A549 (cell line): ENCODE results near the gene MAP1LC3B2. TPM values are rescaled to one million over a fixed set of nuclear protein-coding genes. Genes with fewer than 3 reads are reported as not detected.

Experiments used
- ATAC-seq, 2 experiments: fragments of 200-7000 bp in 1 of 2; fragments of >200 bp in 1 of 2; cut with Nextera tagmentation in 1 of 2; cut with Tn5 transposase in 1 of 2; 3 replicates each; pipeline versions ENCODE4 v1.8.0 to v1.9.1; 2018 to 2020; ENCODE audit warnings: mild to moderate bottlenecking in 1 of 2, moderate library complexity in 1 of 2
- CTCF ChIA-PET: fragments of 300-600 bp; sonication (Branson Sonifier 250); formaldehyde crosslinking; extraction: SDS; loops from one replicate; lab custom pipeline; 2021; ENCODE audit warnings: antibody characterized with exemption, inconsistent platforms; lab: Yijun Ruan, JAX
- POLR2A ChIA-PET: fragments of 350-600 bp; formaldehyde crosslinking; extraction: SDS; loops from one replicate; lab custom pipeline; 2021; ENCODE audit warnings: antibody characterized with exemption, inconsistent platforms; lab: Yijun Ruan, JAX
- DNase-seq, 2 experiments: peaks; one replicate each; pipeline versions ENCODE4 v3.0.0 to v3.0.0-alpha.2; 2011 to 2016; ENCODE audit warnings: low read depth in 1 of 2, low spot score in 1 of 2
- FAIRE-seq: peaks from 2 replicates; lab custom pipeline; 2011; peaks lifted over from hg19 to GRCh38; lab: Jason Lieb, UNC
- H3K27ac ChIP-seq, 2 experiments: fragments of >200 bp; sonication (Bioruptor Twin); formaldehyde crosslinking; 3 replicates each; pipeline ENCODE4 v1.5.1; 2016 to 2017
- H3K4me1 ChIP-seq: fragments of >200 bp; sonication (Bioruptor Twin); formaldehyde crosslinking; 3 replicates; pipeline ENCODE4 v1.6.1; 2016
- H3K4me2 ChIP-seq: fragments of >200 bp; sonication (Bioruptor Twin); formaldehyde crosslinking; 3 replicates; pipeline ENCODE4 v1.6.1; 2016
- H3K4me3 ChIP-seq: fragments of >200 bp; sonication (Bioruptor Twin); formaldehyde crosslinking; 3 replicates; pipeline ENCODE4 v1.5.1; 2016
- H3K9me3 ChIP-seq: fragments of >200 bp; sonication (Bioruptor Twin); formaldehyde crosslinking; 3 replicates; pipeline ENCODE4 v1.6.1; 2016
- CBX2 ChIP-seq: fragments of 200-600 bp; sonication (generic); IDR thresholded peaks from 2 replicates; pipeline ENCODE4 v1.6.1; 2016; ENCODE audit warnings: low read depth, mild to moderate bottlenecking, borderline replicate concordance
- CBX8 ChIP-seq: fragments of 200-600 bp; sonication (generic); IDR thresholded peaks from 2 replicates; pipeline ENCODE4 v1.6.1; 2016
- CHD4 ChIP-seq: fragments of 200-600 bp; sonication (generic); IDR thresholded peaks from 2 replicates; pipeline ENCODE4 v1.6.1; 2016; ENCODE audit warnings: antibody characterized with exemption, mild to moderate bottlenecking, borderline replicate concordance
- EHF ChIP-seq: fragments of 250-450 bp; sonication (Bioruptor Pico); IDR thresholded peaks from 2 replicates; pipeline ENCODE4 v1.5.0; 2020; ENCODE audit warnings: mild to moderate bottlenecking
- EHMT2 ChIP-seq: fragments of 200-600 bp; sonication (generic); IDR thresholded peaks from 2 replicates; pipeline ENCODE4 v1.6.1; 2016; ENCODE audit warnings: antibody characterized with exemption, low read depth, mild to moderate bottlenecking, moderate library complexity
- ESRRA ChIP-seq: fragments of 150-350 bp; IDR thresholded peaks from 2 replicates; pipeline ENCODE4 v1.6.1; 2014; ENCODE audit warnings: mild to moderate bottlenecking, low read length, borderline replicate concordance
- FOSL2 ChIP-seq, 2 experiments: fragments of 450-650 bp in 1 of 2; fragments of >200 bp in 1 of 2; sonication (Bioruptor Twin) in 1 of 2; formaldehyde crosslinking; IDR thresholded peaks; 2 replicates each; pipeline versions ENCODE4 v1.5.0 to v1.6.1; 2016 to 2020; ENCODE audit warnings: mild to moderate bottlenecking in 1 of 2, moderate library complexity in 1 of 2
- FOXS1 ChIP-seq: fragments of 250-450 bp; sonication (Bioruptor Pico); IDR thresholded peaks from 2 replicates; pipeline ENCODE4 v1.5.0; 2020; ENCODE audit warnings: mild to moderate bottlenecking, moderate library complexity
- GATA3 ChIP-seq: IDR thresholded peaks from 2 replicates; pipeline ENCODE4 v1.6.1; 2012; ENCODE audit warnings: borderline replicate concordance
- HOXA7 ChIP-seq: fragments of 250-450 bp; sonication (Bioruptor Pico); IDR thresholded peaks from 2 replicates; pipeline ENCODE4 v1.5.0; 2020; ENCODE audit warnings: mild to moderate bottlenecking, moderate library complexity
- HOXB13 ChIP-seq: fragments of 250-450 bp; sonication (Bioruptor Pico); IDR thresholded peaks from 2 replicates; pipeline ENCODE4 v1.5.0; 2020; ENCODE audit warnings: low read depth, mild to moderate bottlenecking, moderate library complexity
- HOXB5 ChIP-seq: fragments of 250-450 bp; sonication (Bioruptor Pico); IDR thresholded peaks from 2 replicates; pipeline ENCODE4 v1.5.0; 2020; ENCODE audit warnings: mild to moderate bottlenecking, moderate library complexity
- JUNB ChIP-seq: fragments of >200 bp; sonication (Bioruptor Twin); formaldehyde crosslinking; IDR thresholded peaks from 2 replicates; pipeline ENCODE4 v1.6.1; 2016
- KDM5A ChIP-seq: fragments of 200-600 bp; sonication (generic); IDR thresholded peaks from 2 replicates; pipeline ENCODE4 v1.6.1; 2016; ENCODE audit warnings: antibody characterized with exemption, mild to moderate bottlenecking
- MAZ ChIP-seq: fragments of 150-350 bp; IDR thresholded peaks from 2 replicates; pipeline ENCODE4 v1.6.1; 2014; ENCODE audit warnings: antibody characterized with exemption, low read depth, low read length, borderline replicate concordance
- MYC ChIP-seq: IDR thresholded peaks from 2 replicates; pipeline ENCODE4 v1.6.1; 2012; ENCODE audit warnings: mild to moderate bottlenecking, inconsistent platforms, low read length, improper control_type of control experiment, borderline replicate concordance
- NR3C1 ChIP-seq: fragments of >200 bp; sonication (Bioruptor Twin); formaldehyde crosslinking; IDR thresholded peaks from 3 replicates; pipeline ENCODE4 v1.6.1; 2017
- PBX3 ChIP-seq: IDR thresholded peaks from 2 replicates; pipeline ENCODE4 v1.6.1; 2012
- RARB ChIP-seq: fragments of 250-450 bp; sonication (Bioruptor Pico); IDR thresholded peaks from 2 replicates; pipeline ENCODE4 v1.8.0; 2021; ENCODE audit warnings: mild to moderate bottlenecking, moderate library complexity
- RNF2 ChIP-seq: fragments of 200-600 bp; sonication (generic); IDR thresholded peaks from 2 replicates; pipeline ENCODE4 v1.6.1; 2016; ENCODE audit warnings: low read depth, mild to moderate bottlenecking, antibody characterized with exemption, moderate library complexity, borderline replicate concordance
- SREBF2 ChIP-seq: fragments of 450-650 bp; IDR thresholded peaks from 2 replicates; pipeline ENCODE4 v1.6.1; 2014; ENCODE audit warnings: mild to moderate bottlenecking, moderate library complexity
- ZC3H11A ChIP-seq: fragments of 450-650 bp; IDR thresholded peaks from 2 replicates; pipeline ENCODE4 v1.6.1; 2014; ENCODE audit warnings: antibody characterized with exemption, mild to moderate bottlenecking
- ZFP36 ChIP-seq: fragments of 450-650 bp; IDR thresholded peaks from 2 replicates; pipeline ENCODE4 v1.6.1; 2014; ENCODE audit warnings: borderline replicate concordance; ENCODE audit not compliant: partially characterized antibody
- WGBS: methylation state at CpG from one replicate; pipeline ENCODE4 v1.1.6; 2017; ENCODE audit errors: missing lambda C conversion rate; 5-methylcytosine and 5-hydroxymethylcytosine counted together
- polyA plus RNA-seq, 4 experiments: library from polyadenylated mRNA; depleted of rRNA in 3 of 4; stranded (reverse); fragments of >200 nt; fragmentation: RNase III in 1 of 4; extraction: RNeasy Plus Mini Kit Qiagen cat#74134 plus additional on column Dnase treatment in 1 of 4; gene quantifications; 2 replicates in 3 of 4; 3 replicates in 1 of 4; pipeline ENCODE4 v1.2.3, GENCODE V29; 2011 to 2017
- TF ChIP-seq, protein P1 (sequence below): fragments of >200 bp; sonication (Bioruptor Twin); formaldehyde crosslinking; IDR thresholded peaks from 3 replicates; pipeline ENCODE4 v1.6.1; 2016

Gene MAP1LC3B2
- polyA plus RNA-seq, 2 of the 4 experiments (the other 2 are of a cell fraction), result 2.1 to 2.8 TPM

DNA sequence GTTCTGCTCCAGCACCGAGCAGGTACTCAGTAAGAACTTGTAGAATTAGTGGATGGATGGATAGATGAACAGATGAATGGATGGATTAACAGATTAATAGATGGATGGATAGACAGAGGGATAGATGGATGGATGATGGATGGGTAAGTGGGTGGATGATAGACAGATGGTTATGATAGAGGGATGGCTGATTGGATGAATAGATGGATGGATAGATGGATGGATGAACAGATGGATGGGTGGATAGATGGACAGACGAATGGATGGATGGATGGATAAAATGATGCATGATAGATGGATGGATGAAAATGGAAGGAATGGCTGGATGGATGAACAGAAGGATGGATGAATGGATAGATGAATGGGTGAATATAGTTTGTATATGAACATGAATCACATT lies 8.0 kb upstream of the MAP1LC3B2 start:
- H3K4me1 ChIP-seq, result no peaks in the 10 kb centered on the region
- ChIA-PET CTCF (no interaction called here), POLR2A (no interaction called here)
- no peak for DNase-seq
- no peak overlapping the region for H3K4me2 ChIP-seq
- H3K9me3 ChIP-seq, result no peaks in the 10 kb centered on the region
- H3K4me3 ChIP-seq, result no peak overlapping the region
- no peak for TF ChIP-seq KDM5A
- TF ChIP-seq CBX2, result no peak
- TF ChIP-seq EHMT2, result no peak
- TF ChIP-seq HOXA7 (CRISPR knock-in tag), result no peak
- TF ChIP-seq EHF (CRISPR knock-in tag), result no peak
- no peak for TF ChIP-seq MYC
- no peak for TF ChIP-seq SREBF2
- TF ChIP-seq, protein P1, sequence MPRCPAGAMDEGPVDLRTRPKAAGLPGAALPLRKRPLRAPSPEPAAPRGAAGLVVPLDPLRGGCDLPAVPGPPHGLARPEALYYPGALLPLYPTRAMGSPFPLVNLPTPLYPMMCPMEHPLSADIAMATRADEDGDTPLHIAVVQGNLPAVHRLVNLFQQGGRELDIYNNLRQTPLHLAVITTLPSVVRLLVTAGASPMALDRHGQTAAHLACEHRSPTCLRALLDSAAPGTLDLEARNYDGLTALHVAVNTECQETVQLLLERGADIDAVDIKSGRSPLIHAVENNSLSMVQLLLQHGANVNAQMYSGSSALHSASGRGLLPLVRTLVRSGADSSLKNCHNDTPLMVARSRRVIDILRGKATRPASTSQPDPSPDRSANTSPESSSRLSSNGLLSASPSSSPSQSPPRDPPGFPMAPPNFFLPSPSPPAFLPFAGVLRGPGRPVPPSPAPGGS, result no peak
- no peak for TF ChIP-seq PBX3
- TF ChIP-seq ZFP36, result no peak
- TF ChIP-seq CHD4, result no peak
- no peak for TF ChIP-seq FOXS1 (CRISPR knock-in tag)
- no peak for TF ChIP-seq RNF2
- TF ChIP-seq GATA3, result no peak
- no peak for TF ChIP-seq ZC3H11A
- no peak for TF ChIP-seq RARB
- no peak for TF ChIP-seq NR3C1
- TF ChIP-seq JUNB, result no peak
- TF ChIP-seq HOXB13 (CRISPR knock-in tag), result no peak
- TF ChIP-seq, all 56 proteins: peak for 0
- 68% methylated on average over 2 of the region's 2 CpGs for WGBS
- FAIRE-seq, result no peak
- H3K27ac ChIP-seq, result peak overlapping the region in 1 of 2 experiments; percentile 30; a peak in 1 of 6 replicates
- no peak for ATAC-seq

DNA sequence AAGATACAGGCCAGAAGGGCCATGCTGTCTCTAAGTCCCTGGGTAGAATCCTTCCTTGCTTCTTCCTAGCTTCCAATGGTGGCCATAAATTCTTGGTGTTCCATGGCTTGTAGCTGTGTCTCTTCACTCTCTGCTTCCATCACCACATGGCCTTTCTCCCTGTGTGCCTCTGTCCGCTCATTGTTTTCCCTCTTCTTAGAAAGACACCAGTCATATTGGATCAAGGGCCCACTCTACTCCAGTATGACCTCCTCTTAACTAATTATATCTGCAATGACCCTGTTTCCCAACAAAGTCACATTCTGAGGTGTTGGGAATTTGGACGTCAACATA lies 7.6 kb upstream of the MAP1LC3B2 start:
- FAIRE-seq (no peak), ATAC-seq (no peak), DNase-seq (no peak)
- Histone ChIP-seq H3K9me3 (no peaks in the 10 kb centered on the region), H3K4me3 (no peak overlapping the region), H3K4me2 (no peak overlapping the region), H3K27ac (peak overlapping the region in 1 of 2 experiments; percentile 30; a peak in 1 of 6 replicates), H3K4me1 (no peaks in the 10 kb centered on the region)
- 91% methylated on average over 2 of the region's 2 CpGs for WGBS
- ChIA-PET POLR2A (no interaction called here), CTCF (no interaction called here)
- no peak for TF ChIP-seq ESRRA
- TF ChIP-seq MAZ, result no peak
- no peak for TF ChIP-seq HOXB5

- DNase-seq (no peak), ATAC-seq (no peak), FAIRE-seq (no peak)
- no peak for TF ChIP-seq CBX8
- TF ChIP-seq FOSL2 (IDR thresholded peaks at IDR 0.05), result no peak
- peak; percentile 31; the same call in 1 of the 2 replicates for TF ChIP-seq FOSL2 (CRISPR knock-in tag; IDR thresholded peaks at IDR 0.05)
- no peak overlapping the region for H3K4me2 ChIP-seq
- POLR2A ChIA-PET, result no interaction called here
- H3K4me1 ChIP-seq, result no peaks in the 10 kb centered on the region
- no peaks in the 10 kb centered on the region for H3K9me3 ChIP-seq
- CTCF ChIA-PET, result no interaction called here
- WGBS, result 85% methylated on average over 16 of the region's 16 CpGs
- H3K4me3 ChIP-seq, result no peak overlapping the region
- H3K27ac ChIP-seq, result peak overlapping the region in 1 of 2 experiments; percentile 30; a peak in 1 of 6 replicates
Measured at GRCh38 chr12:116551952-116552772, 7.0 kb upstream of the MAP1LC3B2 start.
